PC-9 (cell line): ENCODE measurements around the gene PPARA. TPM values are rescaled to one million over a fixed set of nuclear protein-coding genes. Genes with fewer than 3 reads are reported as not detected.

Source experiments
- BruUV-seq: library from RNA; stranded (reverse); fragments of 400-500 nt; replicated peaks from 2 replicates; lab custom pipeline; 2021; lab: Mats Ljungman, UMichigan
- CTCF ChIA-PET: fragments of 300-600 bp; sonication (Branson Sonifier 250); formaldehyde crosslinking; loops from one replicate; lab custom pipeline; 2022; ENCODE audit warnings: antibody characterized with exemption; lab: Charles Lee
- POLR2A ChIA-PET: fragments of 300-600 bp; sonication (Branson Sonifier 250); formaldehyde crosslinking; loops from one replicate; lab custom pipeline; 2022; ENCODE audit warnings: antibody characterized with exemption; ENCODE audit not compliant: unreplicated experiment; lab: Charles Lee
- DNase-seq, 2 experiments: peaks; one replicate each; pipeline versions ENCODE4 v3.0.0 to v3.0.0-alpha.2; 2015 to 2022; ENCODE audit warnings: mixed read lengths in 1 of 2
- H2AFZ ChIP-seq: fragments of 200-600 bp; sonication (generic); 2 replicates; pipeline ENCODE4 v1.8.1; 2017; ENCODE audit warnings: antibody characterized with exemption
- H3F3A ChIP-seq: fragments of 200-600 bp; sonication (generic); 2 replicates; pipeline ENCODE4 v1.8.1; 2017; ENCODE audit warnings: antibody characterized with exemption, mild to moderate bottlenecking, low read depth; ENCODE audit not compliant: insufficient read depth
- H3K27ac ChIP-seq: fragments of 200-600 bp; sonication (generic); 2 replicates; pipeline ENCODE4 v1.6.1; 2016; ENCODE audit warnings: mixed run types
- H3K27me3 ChIP-seq: fragments of 200-600 bp; sonication (generic); 2 replicates; pipeline ENCODE4 v1.6.1; 2016; ENCODE audit warnings: low read depth, mixed run types; ENCODE audit not compliant: insufficient read depth
- H3K36me3 ChIP-seq: fragments of 200-600 bp; sonication (generic); 2 replicates; pipeline ENCODE4 v1.6.1; 2016; ENCODE audit warnings: low read depth, mixed run types
- H3K4me1 ChIP-seq: fragments of 200-600 bp; sonication (generic); replicated peaks from 2 replicates; pipeline ENCODE4 v1.6.1; 2016; ENCODE audit warnings: mixed run types; ENCODE audit not compliant: insufficient read depth
- H3K4me2 ChIP-seq: fragments of 200-600 bp; sonication (generic); 2 replicates; pipeline ENCODE4 v1.6.1; 2017; ENCODE audit warnings: mixed run types
- H3K4me3 ChIP-seq: fragments of 200-600 bp; sonication (generic); 2 replicates; pipeline ENCODE4 v1.6.1; 2016; ENCODE audit warnings: mixed run types
- H3K79me2 ChIP-seq: fragments of 200-600 bp; sonication (generic); 2 replicates; pipeline ENCODE4 v1.6.1; 2017; ENCODE audit warnings: low read depth, mixed run types
- H3K9me2 ChIP-seq: fragments of 200-600 bp; sonication (generic); 2 replicates; pipeline ENCODE4 v1.8.1; 2017; ENCODE audit warnings: mild to moderate bottlenecking; ENCODE audit not compliant: insufficient read depth
- H3K9me3 ChIP-seq: fragments of 200-600 bp; sonication (generic); 2 replicates; pipeline ENCODE4 v1.8.1; 2016; ENCODE audit warnings: low read depth; ENCODE audit not compliant: insufficient read depth
- H4K20me1 ChIP-seq: fragments of 200-600 bp; sonication (generic); 2 replicates; pipeline ENCODE4 v1.8.1; 2017; ENCODE audit not compliant: insufficient read depth
- CTCF ChIP-seq: fragments of 200-600 bp; sonication (generic); conservative IDR thresholded peaks from 2 replicates; pipeline ENCODE4 v1.6.1; 2017; ENCODE audit warnings: mixed run types, antibody characterized with exemption, mild to moderate bottlenecking, moderate library complexity
- EZH2 ChIP-seq: fragments of 200-600 bp; sonication (generic); IDR thresholded peaks from 2 replicates; pipeline ENCODE4 v1.8.0; 2017; ENCODE audit warnings: antibody characterized with exemption, low read depth
- intact Hi-C: fragments of 100-400 bp; cut with micrococcal nuclease; formaldehyde crosslinking; loops from one replicate; pipeline ENCODE4 v1.10.0; 2022; ENCODE audit not compliant: unreplicated experiment
- total RNA-seq: library from RNA; stranded (reverse); gene quantifications from 2 replicates; pipeline ENCODE4 v1.2.3, GENCODE V29; 2021

PPARA gene
- total RNA-seq, 1 experiment from 2014 or later, result 43.9 TPM

GRCh38 chr22:46251816-46252380, 101.6 kb downstream of the PPARA start:
- peaks cover 3% of the 10 kb centered on the region for H3F3A ChIP-seq
- CTCF ChIA-PET, result no interaction called here
- no peaks in the 10 kb centered on the region for H3K36me3 ChIP-seq
- peaks cover 22% of the 10 kb centered on the region for H3K79me2 ChIP-seq
- BruUV-seq, result no TSS peak
- no peaks in the 10 kb centered on the region for H4K20me1 ChIP-seq
- H3K4me1 ChIP-seq, result peaks cover 24% of the 10 kb centered on the region
- H3K9me3 ChIP-seq, result no peaks in the 10 kb centered on the region
- no peak overlapping the region for H3K27ac ChIP-seq
- DNase-seq, result no peak
- POLR2A ChIA-PET, result no interaction called here
- no peak for TF ChIP-seq CTCF
- no peak for TF ChIP-seq EZH2
- no peak overlapping the region for H2AFZ ChIP-seq
- intact Hi-C loops, result no loop called here
- peak overlapping the region; percentile 87 for H3K4me2 ChIP-seq
- H3K27me3 ChIP-seq, result no peaks in the 10 kb centered on the region
- peak overlapping the region; percentile 87 for H3K4me3 ChIP-seq
- H3K9me2 ChIP-seq, result no peaks in the 10 kb centered on the region

GRCh38 chr22:46256358-46256958, 106.1 kb downstream of the PPARA start:
- Histone ChIP-seq H3K9me3 (peaks cover 6% of the 10 kb centered on the region; the same call in 1 of the 2 replicates), H3K36me3 (no peaks in the 10 kb centered on the region), H3K4me2 (no peak overlapping the region), H3K4me1 (peaks cover 16% of the 10 kb centered on the region), H3K27me3 (peaks cover 37% of the 10 kb centered on the region), H3K4me3 (no peak overlapping the region), H3K27ac (no peak overlapping the region), H2AFZ (no peak overlapping the region), H3F3A (no peaks in the 10 kb centered on the region; the same call in none of the 2 replicates), H3K79me2 (peaks cover 4% of the 10 kb centered on the region; the same call in 1 of the 2 replicates), H3K9me2 (no peaks in the 10 kb centered on the region), H4K20me1 (no peaks in the 10 kb centered on the region)
- CTCF ChIA-PET, result no interaction called here
- intact Hi-C loops, result no loop called here
- TF ChIP-seq EZH2 (no peak), CTCF (no peak)
- DNase-seq, result no peak
- BruUV-seq, result no TSS peak
- POLR2A ChIA-PET, result no interaction called here

GRCh38 chr22:46259374-46259773, 109.0 kb downstream of the PPARA start:
- Histone ChIP-seq H3K4me1 (no peaks in the 10 kb centered on the region), H3K27ac (no peak overlapping the region), H3K36me3 (no peaks in the 10 kb centered on the region), H3F3A (no peaks in the 10 kb centered on the region; the same call in 1 of the 2 replicates), H3K79me2 (no peaks in the 10 kb centered on the region), H2AFZ (no peak overlapping the region), H3K27me3 (peaks cover 41% of the 10 kb centered on the region), H4K20me1 (no peaks in the 10 kb centered on the region), H3K4me2 (no peak overlapping the region), H3K9me2 (no peaks in the 10 kb centered on the region), H3K4me3 (no peak overlapping the region), H3K9me3 (peaks cover 6% of the 10 kb centered on the region; the same call in 1 of the 2 replicates)
- TF ChIP-seq EZH2, result no peak
- TF ChIP-seq CTCF, result no peak
- ChIA-PET POLR2A (no interaction called here), CTCF (no interaction called here)
- DNase-seq, result no peak
- intact Hi-C loops, result no loop called here
- BruUV-seq, result no TSS peak
